ENCODE measurements around the gene MCCC1. TPM values are rescaled to one million over a fixed set of nuclear protein-coding genes. Genes with fewer than 3 reads are reported as not detected.

MCCC1 gene
- polyA plus RNA-seq, 1 experiment, result 19.0 TPM

GRCh38 chr3:183123891-183124290 lies 24.6 kb upstream of the MCCC1 start:
- ChIA-PET CTCF (interaction anchor here (0.6 to 6.2 kb wide), 9 partner anchors 11 to 259 kb away, joined by 3 to 157 read pairs (median 8); no protein-coding TSS in a partner anchor), POLR2A (no interaction called here)
- no peaks in the 10 kb centered on the region for H3K9me3 ChIP-seq (ENCODE audit: control insufficient read depth, insufficient read depth, low read length)
- no peak overlapping the region for H3K27ac ChIP-seq (ENCODE audit: low read depth, low read length)
- no peak for DNase-seq (ENCODE audit: low read depth, low spot score)
- TF ChIP-seq CTCF (IDR thresholded peaks at IDR 0.05; ENCODE audit: low read depth, low read length), result no peak
- H3K4me3 ChIP-seq (ENCODE audit: low read depth, low read length), result no peak overlapping the region
- H3K27me3 ChIP-seq (ENCODE audit: control insufficient read depth, insufficient read depth, low read length), result peaks cover 6% of the 10 kb centered on the region

GRCh38 chr3:183122257-183122932 lies 23.1 kb upstream of the MCCC1 start:
- Histone ChIP-seq H3K27me3 (ENCODE audit: control insufficient read depth, insufficient read depth, low read length) (peaks cover 9% of the 10 kb centered on the region), H3K27ac (ENCODE audit: low read depth, low read length) (no peak overlapping the region), H3K4me3 (ENCODE audit: low read depth, low read length) (no peak overlapping the region), H3K9me3 (ENCODE audit: control insufficient read depth, insufficient read depth, low read length) (no peaks in the 10 kb centered on the region)
- peak; percentile 82 for TF ChIP-seq CTCF (IDR thresholded peaks at IDR 0.05; ENCODE audit: low read depth, low read length)
- DNase-seq (ENCODE audit: low read depth, low spot score), result no peak
- ChIA-PET POLR2A (no interaction called here), CTCF (interaction anchor here (0.6 to 6.2 kb wide), 25 partner anchors 10 to 410 kb away, joined by 3 to 157 read pairs (median 4); no protein-coding TSS in a partner anchor)

DNA sequence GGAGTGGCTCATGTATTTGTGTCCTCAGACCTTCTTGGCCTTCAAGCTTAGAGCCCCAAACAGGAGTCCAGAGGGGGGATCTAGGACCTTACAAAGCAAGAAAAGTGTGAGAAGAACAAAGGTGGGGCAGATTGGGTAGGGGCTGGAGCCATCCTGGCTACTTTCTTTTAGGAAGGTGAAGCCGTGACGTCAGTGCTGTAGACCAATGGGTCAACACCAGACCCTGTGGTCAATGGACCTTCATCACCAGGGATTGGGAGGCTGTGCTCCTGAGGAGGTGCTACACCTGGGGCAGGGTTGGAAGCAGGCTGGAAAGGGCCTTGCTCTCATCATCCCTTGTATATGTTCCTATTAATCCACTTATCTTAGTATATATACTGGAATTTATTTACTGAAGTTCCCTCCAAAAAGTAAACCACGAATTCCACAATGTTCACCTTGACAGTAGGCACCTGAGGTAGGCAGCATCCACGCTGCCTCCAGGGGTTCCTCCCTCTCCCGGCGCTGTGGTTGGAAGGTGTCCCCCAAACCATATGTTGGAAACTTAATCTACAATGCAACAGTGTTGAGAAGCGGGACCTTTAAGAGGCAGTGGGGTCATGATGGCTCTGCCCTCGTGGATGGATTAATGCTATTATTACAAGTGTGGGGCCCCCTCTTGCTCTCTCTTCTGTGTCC lies 21.4 kb upstream of the MCCC1 start:
- no peak overlapping the region for H3K27ac ChIP-seq (ENCODE audit: low read depth, low read length)
- CTCF ChIA-PET, result interaction anchor here (2.5 to 6.2 kb wide), 3 partner anchors 63 to 269 kb away, joined by 21 to 157 read pairs (median 39); no protein-coding TSS in a partner anchor
- peaks cover 20% of the 10 kb centered on the region for H3K27me3 ChIP-seq (ENCODE audit: control insufficient read depth, insufficient read depth, low read length)
- DNase-seq (ENCODE audit: low read depth, low spot score), result no peak
- POLR2A ChIA-PET, result no interaction called here
- TF ChIP-seq CTCF (IDR thresholded peaks at IDR 0.05; ENCODE audit: low read depth, low read length), result no peak
- H3K9me3 ChIP-seq (ENCODE audit: control insufficient read depth, insufficient read depth, low read length), result no peaks in the 10 kb centered on the region
- H3K4me3 ChIP-seq (ENCODE audit: low read depth, low read length), result no peak overlapping the region

- ChIA-PET POLR2A (no interaction called here), CTCF (interaction anchor here (0.6 to 1.0 kb wide), 2 partner anchors 31 to 68 kb away, joined by 3 to 6 read pairs; no protein-coding TSS in a partner anchor)
- Histone ChIP-seq H3K27me3 (ENCODE audit: control insufficient read depth, insufficient read depth, low read length) (peaks cover 27% of the 10 kb centered on the region), H3K27ac (ENCODE audit: low read depth, low read length) (no peak overlapping the region), H3K4me3 (ENCODE audit: low read depth, low read length) (no peak overlapping the region), H3K9me3 (ENCODE audit: control insufficient read depth, insufficient read depth, low read length) (no peaks in the 10 kb centered on the region)
- DNase-seq (ENCODE audit: low read depth, low spot score), result no peak
- TF ChIP-seq CTCF (IDR thresholded peaks at IDR 0.05; ENCODE audit: low read depth, low read length), result no peak
Measured at GRCh38 chr3:183117056-183117455, 17.8 kb upstream of the MCCC1 start.

GRCh38 chr3:183116025-183116614 lies 16.8 kb upstream of the MCCC1 start:
- TF ChIP-seq CTCF (IDR thresholded peaks at IDR 0.05; ENCODE audit: low read depth, low read length), result no peak
- Histone ChIP-seq H3K9me3 (ENCODE audit: control insufficient read depth, insufficient read depth, low read length) (no peaks in the 10 kb centered on the region), H3K27me3 (ENCODE audit: control insufficient read depth, insufficient read depth, low read length) (peaks cover 25% of the 10 kb centered on the region), H3K27ac (ENCODE audit: low read depth, low read length) (no peak overlapping the region), H3K4me3 (ENCODE audit: low read depth, low read length) (no peak overlapping the region)
- no peak for DNase-seq (ENCODE audit: low read depth, low spot score)
- CTCF ChIA-PET, result no interaction called here
- POLR2A ChIA-PET, result no interaction called here
